NCI-H1417 (cell line): ENCODE results near the gene BTNL3.
"Not testable (repeated sequence)": the region's sequence is repeated elsewhere in the genome, so short reads cannot be mapped to it uniquely, and the experiment has no call there.

Experiments
- DNase-seq, 3 experiments: peaks; one replicate each; lab custom pipeline; 2025; lab: John Stamatoyannopoulos, UW

Gene BTNL3, protein sequence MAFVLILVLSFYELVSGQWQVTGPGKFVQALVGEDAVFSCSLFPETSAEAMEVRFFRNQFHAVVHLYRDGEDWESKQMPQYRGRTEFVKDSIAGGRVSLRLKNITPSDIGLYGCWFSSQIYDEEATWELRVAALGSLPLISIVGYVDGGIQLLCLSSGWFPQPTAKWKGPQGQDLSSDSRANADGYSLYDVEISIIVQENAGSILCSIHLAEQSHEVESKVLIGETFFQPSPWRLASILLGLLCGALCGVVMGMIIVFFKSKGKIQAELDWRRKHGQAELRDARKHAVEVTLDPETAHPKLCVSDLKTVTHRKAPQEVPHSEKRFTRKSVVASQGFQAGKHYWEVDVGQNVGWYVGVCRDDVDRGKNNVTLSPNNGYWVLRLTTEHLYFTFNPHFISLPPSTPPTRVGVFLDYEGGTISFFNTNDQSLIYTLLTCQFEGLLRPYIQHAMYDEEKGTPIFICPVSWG

GRCh38 chr5:180988592-180988991 is at the start of gene BTNL3:
Gene BTNL3, plus strand, starts transcription at chr5:180988846. Its CDS starts 183 bp downstream, at chr5:180989029.
- DNase-seq, result no peak

DNA sequence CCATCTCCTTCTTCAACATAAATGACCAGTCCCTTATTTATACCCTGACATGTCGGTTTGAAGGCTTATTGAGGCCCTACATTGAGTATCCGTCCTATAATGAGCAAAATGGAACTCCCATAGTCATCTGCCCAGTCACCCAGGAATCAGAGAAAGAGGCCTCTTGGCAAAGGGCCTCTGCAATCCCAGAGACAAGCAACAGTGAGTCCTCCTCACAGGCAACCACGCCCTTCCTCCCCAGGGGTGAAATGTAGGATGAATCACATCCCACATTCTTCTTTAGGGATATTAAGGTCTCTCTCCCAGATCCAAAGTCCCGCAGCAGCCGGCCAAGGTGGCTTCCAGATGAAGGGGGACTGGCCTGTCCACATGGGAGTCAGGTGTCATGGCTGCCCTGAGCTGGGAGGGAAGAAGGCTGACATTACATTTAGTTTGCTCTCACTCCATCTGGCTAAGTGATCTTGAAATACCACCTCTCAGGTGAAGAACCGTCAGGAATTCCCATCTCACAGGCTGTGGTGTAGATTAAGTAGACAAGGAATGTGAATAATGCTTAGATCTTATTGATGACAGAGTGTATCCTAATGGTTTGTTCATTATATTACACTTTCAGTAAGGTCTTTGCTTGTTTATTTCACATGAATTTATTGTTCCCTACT is 38.2 kb upstream of the BTNL3 start:
- no peak for DNase-seq

GRCh38 chr5:180959661-180960060 is 29.0 kb upstream of the BTNL3 start:
- no peak for DNase-seq

DNA sequence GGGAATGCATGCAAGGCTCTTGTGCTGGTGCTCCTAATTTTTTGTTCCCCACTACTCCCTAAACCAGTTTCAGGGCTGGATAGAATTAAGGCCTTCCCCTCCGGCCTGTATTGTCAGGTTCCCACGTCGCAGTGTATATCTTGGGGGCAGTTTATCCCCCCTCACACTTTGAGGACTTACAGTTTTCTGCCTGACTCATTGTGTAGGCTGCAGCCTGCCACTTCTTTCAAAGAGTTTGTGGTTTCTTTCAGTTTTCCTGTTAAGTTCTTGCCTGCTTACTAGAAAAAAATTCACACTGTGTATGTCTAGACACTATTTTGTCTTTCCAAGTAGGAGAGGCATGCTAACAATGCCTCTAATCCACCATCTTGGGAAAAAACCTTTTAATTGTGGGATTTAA is 28.4 kb upstream of the BTNL3 start:
- no peak for DNase-seq

- DNase-seq, result no peak
These were observed 19.2 kb upstream of the BTNL3 start for GRCh38 chr5:180969406-180969805.

GRCh38 chr5:180970336-180970735 is 18.3 kb upstream of the BTNL3 start:
- no peak for DNase-seq

DNA sequence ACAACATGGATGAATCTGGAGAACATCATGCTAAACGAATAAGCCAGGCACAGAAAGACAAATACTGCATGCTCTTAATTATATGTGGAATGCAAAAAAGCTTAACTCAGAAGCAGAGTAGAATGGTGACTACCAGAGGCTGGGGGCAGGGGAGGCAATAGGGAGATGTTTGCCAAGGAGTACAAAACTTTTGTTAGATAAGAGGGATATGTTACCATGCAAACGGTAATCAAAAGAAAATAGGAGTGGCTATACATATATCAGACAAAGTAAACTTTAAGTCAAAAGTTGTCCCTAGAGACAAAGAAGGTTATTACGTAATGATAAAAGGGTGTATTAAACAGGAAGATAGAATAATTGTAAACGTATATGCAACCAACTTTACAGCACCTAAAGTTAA is 17.8 kb upstream of the BTNL3 start:
- no peak for DNase-seq

GRCh38 chr5:180974612-180975315 is 13.9 kb upstream of the BTNL3 start:
- no peak for DNase-seq

DNA sequence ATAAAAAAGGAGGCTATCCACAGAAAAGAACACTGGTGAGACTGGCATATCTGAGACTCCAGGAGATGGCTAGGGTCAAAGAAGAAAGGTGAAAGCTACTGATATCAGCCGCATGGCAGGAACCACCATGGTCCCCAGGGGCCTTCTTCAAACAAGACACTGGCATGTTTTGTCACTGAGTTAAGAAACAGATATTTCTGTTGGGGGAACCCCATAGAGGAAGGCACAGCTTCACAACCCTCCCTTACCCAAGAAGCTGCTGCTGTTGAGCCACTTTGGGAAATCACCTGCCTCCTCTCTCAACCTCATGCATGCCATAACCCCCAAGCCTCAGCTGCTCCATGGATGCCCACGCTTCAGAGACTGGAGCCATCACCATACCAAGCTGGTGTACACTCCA is 13.3 kb upstream of the BTNL3 start:
- DNase-seq, result no peak

- no peak for DNase-seq
These were observed 12.1 kb upstream of the BTNL3 start for GRCh38 chr5:180976518-180976917.

DNA sequence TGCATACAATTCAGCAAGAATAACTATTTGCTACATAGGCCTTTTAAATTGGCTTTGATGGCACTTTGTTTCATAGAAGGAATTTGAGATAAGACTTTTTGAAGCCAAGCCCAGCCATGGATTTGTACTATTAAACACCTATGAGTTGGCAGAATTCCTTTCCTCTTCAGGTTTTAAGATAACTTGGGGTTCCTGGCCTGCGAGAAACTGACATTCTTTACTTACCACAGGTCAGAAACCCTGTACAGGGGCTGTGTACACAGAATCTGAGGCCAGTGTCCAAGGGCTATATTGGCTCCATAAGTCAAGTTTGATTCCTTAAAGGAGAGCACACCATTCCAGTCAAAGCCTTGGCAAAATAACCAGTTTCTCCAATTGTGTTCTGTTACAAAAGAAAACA is 10.8 kb upstream of the BTNL3 start:
- DNase-seq, result no peak

- DNase-seq, result no peak
These were observed 6.5 kb upstream of the BTNL3 start for GRCh38 chr5:180982008-180982741.

- no peak for DNase-seq
These were observed 630 bp upstream of the BTNL3 start for GRCh38 chr5:180988016-180988415.

GRCh38 chr5:180990086-180990881 is 1.6 kb downstream of the BTNL3 start:
- DNase-seq, result no peak

GRCh38 chr5:180990882-180991242 is 2.2 kb downstream of the BTNL3 start:
- DNase-seq, result no peak

DNA sequence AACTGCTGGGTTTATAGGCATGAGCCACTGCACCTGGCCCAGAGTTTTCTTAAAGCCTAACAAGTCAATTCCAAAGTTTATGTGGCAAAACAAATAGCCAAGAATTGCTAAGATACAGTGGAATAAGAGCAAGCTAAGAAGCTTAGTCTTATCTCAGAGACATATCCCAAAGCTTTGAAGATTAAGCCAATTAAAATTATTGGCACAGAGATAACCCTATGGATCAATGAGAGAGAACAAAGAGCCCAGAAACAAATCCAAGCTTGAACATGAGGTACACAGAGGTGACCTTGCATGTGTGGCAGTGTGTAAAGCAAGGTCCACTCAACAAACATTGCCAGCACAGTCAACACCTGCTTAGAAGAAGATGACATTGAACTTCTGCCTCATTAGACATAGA is 13.3 kb downstream of the BTNL3 start:
- no peak for DNase-seq

DNA sequence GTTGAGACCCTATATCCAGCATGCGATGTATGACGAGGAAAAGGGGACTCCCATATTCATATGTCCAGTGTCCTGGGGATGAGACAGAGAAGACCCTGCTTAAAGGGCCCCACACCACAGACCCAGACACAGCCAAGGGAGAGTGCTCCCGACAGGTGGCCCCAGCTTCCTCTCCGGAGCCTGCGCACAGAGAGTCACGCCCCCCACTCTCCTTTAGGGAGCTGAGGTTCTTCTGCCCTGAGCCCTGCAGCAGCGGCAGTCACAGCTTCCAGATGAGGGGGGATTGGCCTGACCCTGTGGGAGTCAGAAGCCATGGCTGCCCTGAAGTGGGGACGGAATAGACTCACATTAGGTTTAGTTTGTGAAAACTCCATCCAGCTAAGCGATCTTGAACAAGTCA is 17.1 kb downstream of the BTNL3 start:
- DNase-seq, result peak in 1 of 3 experiments; percentile 0

DNA sequence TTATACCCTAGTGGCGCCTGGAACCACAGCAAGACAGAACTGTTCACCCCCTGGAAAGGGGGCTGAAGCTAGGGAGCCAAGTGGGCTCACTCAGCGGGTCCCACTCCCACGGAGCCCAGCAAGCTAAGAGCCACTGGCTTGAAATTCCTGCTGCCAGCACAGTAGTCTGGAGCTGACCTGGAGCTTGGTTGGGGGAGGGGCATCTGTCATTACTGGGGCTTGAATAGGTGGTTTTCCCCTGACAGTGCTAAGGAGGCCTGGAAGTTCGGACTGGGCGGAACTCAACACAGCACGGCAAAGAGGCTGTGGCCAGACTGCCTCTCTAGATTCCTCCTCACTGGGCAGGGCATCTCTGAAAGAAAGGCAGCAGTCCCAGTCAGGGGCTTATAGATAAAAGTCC is 19.5 kb downstream of the BTNL3 start:
- DNase-seq, result no peak

- DNase-seq, result not testable (repeated sequence)
These were observed 21.4 kb downstream of the BTNL3 start for GRCh38 chr5:181010018-181010417.

GRCh38 chr5:181014654-181015053 is 26.0 kb downstream of the BTNL3 start:
- DNase-seq, result not testable (repeated sequence)

- not testable (repeated sequence) for DNase-seq
These were observed 28.8 kb downstream of the BTNL3 start for GRCh38 chr5:181017448-181017847.
